HFF-Myc (cell line): ENCODE data around the gene AK5.

ENCODE experiments used
- DNase-seq: peaks from one replicate; pipeline ENCODE4 v3.0.0-alpha.2; 2011; ENCODE audit warnings: low read depth; ENCODE audit errors: extremely low read depth
- H3K4me3 ChIP-seq: replicated peaks from 2 replicates; pipeline ENCODE4 v1.5.1; 2011; ENCODE audit warnings: low read depth, mild to moderate bottlenecking, control low read depth, low read length
- CTCF ChIP-seq: IDR thresholded peaks from 2 replicates; pipeline ENCODE4 v1.5.1; 2012; ENCODE audit warnings: mild to moderate bottlenecking, low read depth, low read length, control low read depth; ENCODE audit errors: missing control alignments

The AK5 gene

DNA sequence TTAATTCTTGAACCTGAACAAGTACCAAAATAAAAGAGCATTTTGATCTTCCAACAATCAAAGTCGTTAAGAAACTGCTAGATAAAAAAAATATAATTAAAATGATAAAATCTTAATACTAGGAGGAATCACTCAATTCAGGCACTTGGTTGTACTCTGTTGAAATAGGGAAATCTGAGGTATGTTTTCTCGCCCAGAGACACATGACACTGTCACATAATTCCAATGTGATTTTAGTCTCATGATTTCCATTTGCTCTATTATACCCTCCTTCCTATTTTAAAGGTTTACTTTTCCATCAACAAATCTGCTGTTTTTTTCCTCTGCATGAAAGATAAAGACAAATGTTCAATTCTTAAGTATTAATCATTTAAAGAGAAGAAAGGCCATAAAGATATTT, 303.1 kb downstream of the AK5 start:
- no peak overlapping the region for H3K4me3 ChIP-seq
- DNase-seq = no peak
- TF ChIP-seq CTCF = no peak

DNA sequence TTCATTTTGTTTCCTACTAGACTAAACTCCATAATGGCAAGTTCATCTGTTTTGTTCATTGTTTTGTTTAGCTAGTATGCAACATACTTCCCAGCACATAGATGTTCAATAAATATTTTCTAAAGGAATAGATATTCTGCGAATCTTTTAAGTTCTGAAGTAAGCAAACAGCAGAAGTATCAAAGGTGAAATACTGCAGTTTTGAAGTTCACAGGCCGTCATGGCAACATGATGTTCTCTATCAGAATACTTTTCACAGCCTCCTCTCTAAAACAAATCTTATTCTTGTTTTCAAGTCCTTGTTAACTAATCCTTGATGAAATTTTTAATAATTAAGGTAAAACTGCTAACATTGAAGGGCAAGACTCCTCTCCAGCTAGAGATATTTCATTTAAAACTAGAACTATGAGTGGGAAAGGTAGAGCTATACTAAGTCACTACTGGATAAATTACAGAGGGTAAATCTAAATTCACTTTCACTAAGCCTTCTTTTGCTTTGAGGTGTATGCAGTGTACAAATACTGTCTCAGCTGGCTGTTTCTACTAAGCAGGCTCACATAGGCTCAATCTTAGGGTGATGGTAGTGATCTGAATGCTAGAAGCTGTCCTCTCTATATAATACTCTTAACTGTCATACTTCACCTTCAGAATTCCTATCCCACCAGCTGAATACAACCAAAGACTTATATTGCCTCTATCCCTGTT, 303.9 kb downstream of the AK5 start:
- no peak for DNase-seq
- H3K4me3 ChIP-seq = no peak overlapping the region
- no peak for TF ChIP-seq CTCF

GRCh38 chr1:77589231-77589630, 307.4 kb downstream of the AK5 start:
- H3K4me3 ChIP-seq = no peak overlapping the region
- no peak for TF ChIP-seq CTCF

GRCh38 chr1:77590651-77591050, 308.8 kb downstream of the AK5 start:
- DNase-seq = no peak
- no peak overlapping the region for H3K4me3 ChIP-seq
- no peak for TF ChIP-seq CTCF

More at GRCh38 chr1:77589231-77589630, 307.4 kb downstream of the AK5 start:
- no peak for DNase-seq

DNA sequence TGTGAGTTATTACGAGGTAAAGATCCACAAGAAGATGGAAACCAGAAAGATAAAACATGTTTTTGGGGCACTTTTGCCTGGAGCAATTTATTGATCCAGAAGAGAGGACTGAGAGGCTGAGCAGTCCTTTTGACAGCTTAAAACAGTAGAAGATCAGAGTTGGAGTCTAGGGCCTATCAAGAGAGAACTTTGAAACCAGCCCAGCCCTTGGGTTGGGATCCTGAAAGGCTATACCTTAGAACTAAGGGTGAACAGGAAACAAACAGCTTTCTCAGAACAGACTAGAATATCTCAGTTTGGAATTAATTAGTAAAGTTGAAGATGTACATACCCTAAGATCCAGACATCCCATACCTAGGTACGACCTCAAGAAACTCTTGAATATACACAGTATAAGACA, 311.1 kb downstream of the AK5 start:
- TF ChIP-seq CTCF = no peak
- no peak for DNase-seq
- H3K4me3 ChIP-seq = no peak overlapping the region

DNA sequence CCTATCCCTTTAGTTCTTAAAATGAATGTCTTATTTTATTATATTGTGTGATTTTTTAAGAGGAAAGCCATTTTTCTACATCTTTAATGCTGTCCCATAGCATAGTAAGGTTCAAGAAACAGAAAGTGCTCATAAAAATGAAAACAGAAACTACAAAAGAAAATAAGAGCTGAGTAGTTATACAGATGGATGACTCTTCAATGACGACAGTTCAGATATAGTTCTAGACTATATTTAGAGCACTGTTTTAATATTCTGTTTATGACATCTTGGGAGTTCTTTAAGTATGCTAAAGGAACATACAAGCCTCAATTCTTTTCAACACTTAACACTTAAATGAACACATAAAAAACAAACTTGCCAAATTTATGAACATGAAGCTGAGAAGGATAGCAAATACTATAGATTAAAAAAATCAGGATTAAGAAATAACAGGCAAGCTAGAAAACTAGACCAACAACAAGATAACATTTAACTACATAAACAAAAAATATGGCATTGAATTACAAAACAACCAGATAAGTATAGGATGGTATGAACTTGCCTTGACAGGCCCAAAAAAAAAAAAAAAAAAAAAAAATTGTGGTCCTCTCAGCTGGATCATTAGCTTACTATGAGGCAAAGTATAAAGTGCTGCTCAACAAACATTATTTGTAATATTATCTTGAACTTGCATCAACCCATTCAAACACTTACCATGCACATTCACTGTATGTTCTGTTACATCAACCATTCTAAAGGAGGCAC, 312.7 kb downstream of the AK5 start:
- DNase-seq = no peak
- no peak for TF ChIP-seq CTCF
- H3K4me3 ChIP-seq = no peak overlapping the region

DNA sequence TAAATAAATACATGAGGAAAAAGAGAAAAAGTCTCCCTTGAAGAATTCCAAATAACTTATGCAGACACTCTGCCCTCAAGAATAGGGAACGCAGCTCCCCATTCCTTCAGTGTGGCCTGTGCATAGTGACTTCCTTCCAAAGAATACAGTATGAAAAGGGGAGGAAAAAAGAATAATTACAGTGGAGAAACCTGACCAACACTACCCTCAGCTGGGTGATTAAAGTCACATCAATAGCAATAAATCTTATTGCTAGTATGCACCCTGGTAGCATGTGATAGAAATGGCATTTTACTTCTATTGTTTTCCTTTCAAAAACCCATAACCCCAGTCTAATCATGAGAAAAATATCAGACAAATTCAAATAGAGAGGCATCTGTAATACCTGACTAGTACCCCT, 315.5 kb downstream of the AK5 start:
- no peak overlapping the region for H3K4me3 ChIP-seq
- TF ChIP-seq CTCF = no peak
- no peak for DNase-seq
